HG02571 (cell line): Measurements from ENCODE around the gene CAMKV.
A peak's percentile ranks its signal among the peaks of the same experiment; 100 is the strongest.
"Not testable (repeated sequence)": the region's sequence is repeated elsewhere in the genome, so short reads cannot be mapped to it uniquely, and the experiment has no call there.

Experiments used
- ATAC-seq: cut with Tn5 transposase; IDR thresholded peaks from one replicate; pipeline ENCODE4 v1.9.1; 2021; ENCODE audit warnings: mild to moderate bottlenecking, moderate library complexity; ENCODE audit not compliant: unreplicated experiment

CAMKV gene

GRCh38 chr3:49856181-49857005 lies 13.3 kb downstream of the CAMKV start, which contains the start of gene TRAIP:
Gene TRAIP (minus strand): TSS chr3:49856564. CDS start chr3:49856453, 111 bp downstream.
- peak; percentile 93 for ATAC-seq

DNA sequence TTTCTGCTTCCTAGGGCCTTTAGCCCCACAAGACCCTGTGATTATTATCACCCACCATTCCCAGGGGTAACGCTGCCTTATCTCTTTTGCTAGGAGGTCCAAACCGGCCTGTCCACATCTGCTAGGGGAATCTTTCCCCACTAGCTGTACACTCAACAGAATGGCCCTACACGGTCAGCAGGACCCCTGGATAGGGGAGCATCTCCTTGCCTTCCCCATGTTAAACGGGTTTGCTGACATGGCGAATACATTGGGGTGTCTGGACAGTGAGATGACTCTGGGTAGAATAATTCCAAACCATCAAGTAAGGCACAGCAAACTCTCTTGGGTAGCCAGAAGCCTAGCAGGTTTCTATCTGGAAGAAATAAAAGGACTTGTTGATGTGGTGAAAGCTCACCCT lies 14.0 kb downstream of the CAMKV start:
- no peak for ATAC-seq

GRCh38 chr3:49845694-49846093 lies 24.0 kb downstream of the CAMKV start:
- ATAC-seq: no peak

GRCh38 chr3:49844464-49845183 lies 25.1 kb downstream of the CAMKV start:
- no peak for ATAC-seq

DNA sequence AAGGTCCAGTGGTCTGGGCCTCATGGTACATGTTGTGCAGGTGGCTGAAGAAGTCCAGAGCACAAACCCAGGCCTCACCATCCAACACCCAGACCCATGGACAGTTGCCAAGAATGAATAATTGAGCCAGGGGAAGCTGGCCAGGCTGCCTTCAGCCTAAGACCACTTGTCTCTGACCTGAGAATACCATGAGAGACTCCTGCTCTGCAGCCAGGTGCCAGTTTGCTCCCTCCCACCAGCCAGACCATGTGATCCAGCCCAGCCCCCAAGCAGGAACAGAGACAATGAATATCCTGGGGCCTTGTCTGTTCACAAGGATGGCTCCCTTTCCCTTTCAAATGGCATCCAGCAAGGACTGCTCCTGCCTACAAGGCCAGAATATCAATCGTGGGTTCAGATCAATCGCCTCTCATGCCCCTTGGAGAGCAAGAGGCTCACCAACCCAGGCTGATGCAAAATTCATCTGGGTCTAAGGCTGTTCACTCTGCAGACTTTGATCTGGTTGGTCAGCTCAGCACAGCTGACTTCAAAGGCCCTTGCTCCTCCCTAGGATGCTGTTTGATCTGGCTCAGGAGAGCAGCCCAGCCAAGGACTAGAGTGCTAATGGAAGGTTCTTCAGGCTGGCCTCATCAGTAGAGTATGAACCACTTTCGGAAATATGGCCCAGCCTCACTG lies 26.7 kb downstream of the CAMKV start:
- no peak for ATAC-seq

- ATAC-seq: no peak
These were observed 27.9 kb downstream of the CAMKV start for GRCh38 chr3:49841806-49842205.

- no peak for ATAC-seq
These were observed 28.5 kb downstream of the CAMKV start for GRCh38 chr3:49841126-49841696.

GRCh38 chr3:49840388-49840787 lies 29.3 kb downstream of the CAMKV start:
- no peak for ATAC-seq

GRCh38 chr3:49839193-49839809 lies 30.4 kb downstream of the CAMKV start:
- no peak for ATAC-seq

- no peak for ATAC-seq
These were observed 38.4 kb downstream of the CAMKV start for GRCh38 chr3:49831341-49831740.

GRCh38 chr3:49826016-49826415 lies 43.7 kb downstream of the CAMKV start:
- no peak for ATAC-seq

DNA sequence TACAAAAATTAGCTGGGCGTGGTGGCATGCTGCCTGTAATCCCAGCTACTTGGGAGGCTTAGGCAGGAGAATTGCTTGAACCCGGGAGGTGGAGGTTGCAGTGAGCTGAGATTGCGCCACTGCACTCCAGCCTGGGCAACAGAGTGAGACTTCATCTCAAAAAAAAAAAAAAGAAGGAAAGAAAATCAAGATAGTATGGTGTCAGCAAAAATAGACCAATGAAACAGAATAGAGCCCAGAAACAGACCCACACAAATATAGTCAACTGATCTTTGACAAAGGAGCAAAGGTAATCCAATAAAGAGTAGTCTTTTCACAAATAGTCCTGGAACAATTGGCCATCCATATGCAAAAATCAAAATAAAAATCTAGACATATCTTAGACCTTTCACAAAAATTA lies 46.6 kb downstream of the CAMKV start:
- not testable (repeated sequence) for ATAC-seq

DNA sequence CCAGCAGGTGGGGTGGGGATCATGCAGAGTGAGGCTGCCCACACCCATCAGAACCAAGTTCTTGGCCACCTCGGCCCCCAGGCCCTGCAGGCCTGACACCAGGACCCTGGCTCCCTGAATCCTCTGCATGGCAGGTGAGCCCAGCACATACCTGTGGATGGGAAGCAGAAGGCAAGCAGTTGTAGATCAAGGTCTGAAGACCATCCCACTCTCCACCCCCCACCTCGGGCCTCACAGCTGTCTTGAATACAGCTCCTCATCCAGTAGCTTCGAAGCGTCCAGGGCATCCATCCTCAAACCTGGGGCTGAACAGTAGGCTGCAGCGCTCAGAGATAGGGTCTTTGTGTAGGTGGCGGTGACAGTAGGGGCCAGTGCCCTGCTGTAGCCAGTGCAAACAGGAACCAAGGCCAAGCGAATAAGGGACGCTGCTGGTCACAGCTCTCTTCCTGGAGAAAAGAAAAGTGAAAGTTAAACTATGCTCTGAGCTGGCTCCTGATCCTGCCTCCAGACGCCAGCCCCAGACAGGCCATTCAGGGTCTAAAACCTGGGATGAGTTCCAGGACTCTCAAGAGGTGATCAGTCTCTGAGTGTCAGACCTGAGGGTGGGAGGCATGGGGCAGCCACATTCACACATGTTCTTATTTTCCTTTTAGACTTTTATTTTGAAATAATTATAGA lies 56.1 kb downstream of the CAMKV start, which contains the start of gene UBA7:
TSS of gene UBA7 (minus strand) at position 457 of the 678 bp plus-strand sequence. CDS start at position 291, 166 bp downstream.
- no peak for ATAC-seq

GRCh38 chr3:49812916-49813496 lies 56.7 kb downstream of the CAMKV start:
- no peak for ATAC-seq
